C4-2B (cell line): Measurements from ENCODE around the gene POU4F1.

Source experiments
- CTCF ChIP-seq: fragments of 450-650 bp; conservative IDR thresholded peaks from 2 replicates; pipeline ENCODE4 v1.5.1; 2017; ENCODE audit warnings: mild to moderate bottlenecking
- ZFX ChIP-seq: fragments of 450-650 bp; IDR thresholded peaks from 2 replicates; pipeline ENCODE4 v1.6.1; 2017

- TF ChIP-seq CTCF (peak; percentile 2; the same call in 1 of the 2 replicates), ZFX (no peak)
Measured at GRCh38 chr13:78604782-78605611, 1.6 kb upstream of the POU4F1 start.
